HTR-8/SVneo (cell line): ENCODE results near the gene ST3GAL3.

Source experiments
- DNase-seq: peaks from one replicate; pipeline ENCODE4 v3.0.0; 2011; ENCODE audit warnings: low spot score, mixed read lengths; ENCODE audit not compliant: insufficient read length
- FAIRE-seq: peaks from 2 replicates; lab custom pipeline; 2011; peaks lifted over from hg19 to GRCh38; lab: Jason Lieb, UNC

The ST3GAL3 gene

DNA sequence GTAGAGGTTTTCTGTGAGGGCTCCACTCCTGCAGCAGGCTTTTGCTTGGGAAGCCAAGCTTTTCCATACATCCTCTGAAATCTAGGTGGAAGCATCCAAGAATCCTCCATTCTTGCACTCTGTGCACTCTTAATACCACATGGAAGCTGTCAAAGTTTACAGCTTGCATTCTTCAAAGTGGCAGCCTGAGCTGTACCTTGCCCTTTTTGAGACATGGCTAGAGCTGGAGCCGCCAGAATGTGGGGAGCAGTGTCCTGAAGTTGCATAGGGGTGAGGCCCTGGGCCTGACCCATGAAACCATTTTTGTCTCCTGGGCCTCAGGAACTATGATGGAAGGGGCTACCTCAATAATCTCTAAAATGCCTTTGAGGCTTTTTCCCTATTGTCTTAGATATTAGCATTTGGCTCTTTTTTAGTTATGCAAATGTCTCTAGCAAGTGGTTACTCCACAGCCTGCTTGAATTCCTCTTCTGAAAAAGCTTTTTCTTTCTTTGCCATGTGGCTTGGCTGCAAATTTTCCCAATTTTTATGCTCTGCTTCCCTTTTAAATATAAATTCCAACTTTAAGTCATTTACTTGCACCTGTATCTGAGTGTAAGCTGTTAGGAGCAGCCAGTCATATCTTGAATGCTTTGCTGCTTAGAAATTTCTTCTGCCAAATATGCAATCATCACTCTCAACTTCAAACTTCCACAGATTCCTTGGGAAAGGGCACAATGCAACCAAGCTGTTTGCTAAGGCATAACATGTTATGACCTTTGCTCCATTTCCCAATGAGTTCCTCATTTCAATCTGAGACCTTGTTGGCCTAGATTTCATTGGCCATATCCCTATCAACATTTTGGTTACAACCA, 134.2 kb downstream of the ST3GAL3 start:
- no peak for DNase-seq
- FAIRE-seq: no peak

DNA sequence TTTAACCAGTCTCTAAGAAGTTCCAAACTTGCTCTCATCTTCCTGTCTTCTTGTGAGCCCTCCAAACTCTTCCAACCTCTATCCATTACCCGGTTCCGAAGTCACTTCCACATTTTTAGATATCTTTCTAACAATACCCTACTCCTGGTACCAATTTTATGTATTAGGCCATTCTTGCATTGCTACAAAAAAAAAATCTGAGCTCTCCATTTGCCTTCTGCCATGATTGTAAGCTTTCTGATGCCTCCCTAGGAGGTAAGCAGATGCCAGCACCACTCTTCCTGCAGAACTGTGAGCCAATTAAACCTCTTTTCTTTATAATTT, 134.8 kb downstream of the ST3GAL3 start:
- FAIRE-seq (no peak), DNase-seq (no peak)

DNA sequence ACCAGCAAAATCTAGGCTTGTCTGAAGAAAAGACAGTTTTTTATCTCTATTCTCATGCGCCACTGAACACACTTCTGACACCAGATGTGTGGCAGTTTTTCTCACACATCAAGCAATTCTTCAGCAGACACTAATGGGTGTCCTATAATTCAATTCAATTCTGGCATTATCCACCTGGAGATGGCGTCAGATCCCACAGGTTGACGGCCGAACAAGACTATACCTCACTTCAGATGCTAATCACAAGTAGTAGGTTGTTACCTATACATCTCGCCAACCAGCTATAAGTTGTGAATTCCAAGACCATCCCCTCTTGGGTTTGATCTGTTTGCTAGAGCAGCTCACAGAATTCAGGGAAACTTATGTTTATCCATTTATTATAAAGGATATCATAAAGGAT, 136.3 kb downstream of the ST3GAL3 start:
- no peak for FAIRE-seq
- DNase-seq: no peak

DNA sequence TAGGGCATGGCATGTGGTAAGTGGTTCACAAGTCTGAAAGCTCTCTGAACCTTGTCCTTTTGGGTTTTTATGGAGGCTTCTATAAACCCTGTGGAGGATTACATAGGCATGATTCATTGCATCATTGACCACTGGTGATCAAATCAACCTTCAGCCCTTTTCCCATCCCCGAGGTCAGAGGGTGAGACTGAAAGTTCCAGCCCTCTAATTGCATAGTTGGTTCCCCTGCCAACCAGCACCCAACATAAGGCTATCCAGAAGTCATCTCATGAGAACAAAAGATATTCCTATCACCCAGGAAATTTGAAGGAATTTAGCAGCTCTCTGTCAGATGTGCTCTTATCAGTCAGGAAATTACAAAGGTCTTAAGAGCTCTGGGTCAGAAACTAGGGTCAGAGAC, 136.8 kb downstream of the ST3GAL3 start:
- FAIRE-seq (no peak), DNase-seq (no peak)

DNA sequence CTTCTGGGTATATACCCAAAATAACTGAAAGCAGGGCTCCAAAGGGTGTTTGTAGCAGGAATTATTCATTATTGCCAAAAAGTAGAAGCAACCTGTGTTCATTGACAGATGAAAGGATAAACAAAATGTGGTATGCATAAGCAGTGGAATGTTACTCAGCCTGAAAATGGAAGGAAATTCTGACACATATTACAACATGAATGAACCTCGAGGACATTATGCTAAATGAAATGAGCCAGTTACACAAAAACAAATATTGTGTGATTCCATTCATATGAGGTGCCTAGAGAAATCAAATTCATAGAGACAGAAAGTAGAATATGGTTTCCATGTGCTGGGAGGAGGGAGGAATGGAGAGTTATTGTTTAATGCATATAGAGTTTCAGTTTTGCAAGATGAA, 140.0 kb downstream of the ST3GAL3 start:
- FAIRE-seq (peak; percentile 69), DNase-seq (no peak)

DNA sequence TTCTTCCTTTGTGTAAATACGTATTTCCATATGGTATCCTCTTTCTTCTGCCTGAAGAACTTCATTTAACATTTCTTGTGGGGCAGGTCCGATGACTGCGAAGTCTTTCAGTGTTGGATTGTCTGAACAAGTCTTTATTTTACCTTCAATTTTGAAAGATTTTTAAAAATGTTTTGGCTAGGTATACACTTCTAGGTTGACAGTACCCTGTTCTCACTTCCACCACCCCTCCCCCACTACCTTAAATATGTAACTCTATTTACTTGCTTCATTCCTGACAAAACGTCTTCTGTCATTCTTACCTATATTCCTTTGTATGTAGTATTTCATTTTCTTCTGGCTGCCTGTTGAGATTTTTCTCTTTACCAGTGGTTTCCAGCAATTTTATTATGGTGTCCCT, 140.5 kb downstream of the ST3GAL3 start:
- FAIRE-seq (no peak), DNase-seq (no peak)

DNA sequence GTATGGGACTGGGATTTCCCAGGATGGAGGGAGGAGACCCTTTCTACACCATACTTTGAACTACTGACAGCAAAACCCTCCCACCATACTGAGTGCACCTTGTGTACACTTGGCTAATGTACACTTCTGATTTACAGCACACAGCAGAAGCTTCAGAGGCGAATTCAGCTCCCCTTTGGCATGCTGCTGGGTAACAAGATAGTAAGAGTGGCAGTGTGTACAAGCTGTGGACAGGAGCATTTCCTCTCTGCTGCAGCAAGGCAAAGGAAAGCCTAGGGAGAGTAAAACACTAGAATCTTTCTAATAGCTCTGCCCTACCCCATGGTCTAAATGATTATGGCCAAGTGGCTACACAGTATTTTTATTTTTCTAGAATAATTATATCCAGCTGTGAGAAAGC, 142.3 kb downstream of the ST3GAL3 start:
- no peak for FAIRE-seq

DNA sequence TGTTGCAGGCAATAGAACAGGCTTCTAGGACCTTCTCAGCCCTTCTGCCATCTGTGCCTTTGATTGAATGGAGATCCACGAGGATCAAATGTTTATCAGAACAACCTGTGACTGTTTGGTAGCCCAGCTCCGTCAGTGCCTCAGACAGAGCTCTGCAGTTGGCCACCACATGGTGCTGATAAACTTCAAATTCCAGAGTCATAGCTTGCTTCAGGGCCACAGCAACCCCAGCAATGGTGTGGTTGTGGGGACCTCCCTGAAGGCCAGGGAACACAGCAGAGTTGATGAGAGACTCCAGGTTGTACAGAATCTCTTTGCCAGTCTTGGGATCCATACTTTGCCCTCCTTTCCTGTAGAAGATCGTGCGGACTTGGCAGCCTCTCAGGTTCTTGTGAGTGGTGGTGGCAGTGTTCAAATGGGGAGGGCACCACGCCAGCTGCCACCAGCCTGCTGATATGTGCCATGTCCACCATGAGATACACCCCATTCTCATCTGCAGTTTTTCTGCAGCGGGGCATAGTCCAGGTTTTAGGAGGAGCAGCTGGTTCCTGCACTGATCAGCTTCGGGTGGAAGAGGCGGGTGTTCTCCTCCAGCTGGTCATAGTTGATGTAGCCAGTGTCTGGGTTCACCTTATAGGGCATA, 143.4 kb downstream of the ST3GAL3 start:
- DNase-seq (no peak), FAIRE-seq (no peak)

More for the DNA sequence above, 142.3 kb downstream of the ST3GAL3 start:
- DNase-seq: no peak

DNA sequence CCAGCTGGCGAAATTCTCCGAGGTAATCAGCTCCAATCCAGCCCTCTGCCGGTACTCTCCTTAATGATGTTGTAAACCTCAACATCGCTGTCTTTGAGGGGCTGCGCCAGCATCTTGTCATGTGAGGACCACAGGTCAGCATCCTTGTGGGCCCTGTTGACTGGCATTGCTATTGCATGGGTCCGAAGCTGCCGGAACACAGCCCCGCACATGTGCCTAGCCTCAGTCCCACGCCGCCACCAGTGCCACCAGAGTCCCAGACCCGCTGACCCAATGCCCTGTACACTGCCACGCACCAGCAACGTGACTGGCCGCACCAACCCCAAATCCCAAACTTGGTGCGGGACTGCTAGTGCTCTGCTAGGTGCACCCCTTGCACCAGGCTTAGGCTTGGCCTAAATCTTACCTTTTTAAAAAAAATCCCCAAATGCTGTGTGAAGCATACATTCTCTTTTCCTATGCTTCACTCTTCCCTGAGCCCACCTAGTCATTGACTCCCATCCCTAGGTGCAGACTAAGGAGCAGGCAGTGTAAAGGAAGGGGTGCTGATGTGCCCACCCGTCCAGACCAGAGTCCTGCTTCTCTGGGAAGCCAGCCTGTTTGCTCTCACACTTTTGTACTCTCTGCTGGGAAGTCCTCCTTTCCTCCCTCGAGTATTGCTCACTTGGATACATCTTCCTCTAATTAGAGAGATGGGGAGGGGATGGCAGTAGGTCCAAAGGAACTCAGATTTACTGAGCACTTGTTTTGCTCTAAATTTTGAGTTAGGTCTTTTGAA, 144.4 kb downstream of the ST3GAL3 start:
- no peak for DNase-seq
- no peak for FAIRE-seq

- DNase-seq (no peak), FAIRE-seq (no peak)
Measured at GRCh38 chr1:43853161-43853921, 146.0 kb downstream of the ST3GAL3 start.

- DNase-seq (no peak), FAIRE-seq (no peak)
Measured at GRCh38 chr1:43854473-43854872, 147.1 kb downstream of the ST3GAL3 start.

DNA sequence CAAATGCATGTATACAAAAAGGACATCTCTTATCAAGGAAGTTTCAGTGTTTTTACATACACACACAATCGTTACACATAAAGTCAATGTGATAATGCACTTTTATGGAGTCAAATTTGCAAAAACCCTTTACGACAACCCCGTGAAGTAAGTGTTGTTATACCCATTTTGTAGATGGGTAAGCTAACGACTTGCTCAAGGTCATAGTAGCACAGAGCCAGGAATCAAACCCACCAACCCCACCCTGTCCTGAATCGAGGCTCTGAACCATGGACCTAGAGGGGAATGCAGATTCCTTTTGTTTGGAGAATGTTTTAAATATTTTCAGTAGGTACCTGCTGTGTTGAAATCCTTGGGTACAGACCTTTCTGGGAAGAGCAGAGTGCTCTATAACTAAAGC, 148.9 kb downstream of the ST3GAL3 start:
- DNase-seq (no peak), FAIRE-seq (no peak)

DNA sequence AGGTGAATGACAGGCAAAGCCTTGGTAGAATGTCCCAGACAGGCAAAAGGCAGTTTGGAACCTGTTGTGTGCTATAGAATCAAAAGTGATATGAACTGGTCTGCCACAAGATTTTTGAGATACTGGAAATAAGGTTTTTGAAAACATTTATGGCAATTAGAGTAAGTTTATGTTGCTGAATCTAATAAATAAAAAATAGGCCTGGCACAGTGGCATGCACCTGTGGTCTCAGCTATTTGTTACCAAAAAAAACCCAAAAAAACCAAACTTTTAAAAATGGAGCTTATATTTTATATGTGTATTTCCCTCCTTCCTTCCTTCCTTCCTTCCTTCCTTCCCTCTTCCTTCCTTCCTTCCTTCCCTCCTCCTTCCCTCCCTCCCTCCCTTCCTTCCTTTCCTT, 149.8 kb downstream of the ST3GAL3 start:
- FAIRE-seq: no peak
- no peak for DNase-seq

GRCh38 chr1:43858324-43858723, 151.0 kb downstream of the ST3GAL3 start:
- FAIRE-seq: no peak
- DNase-seq: peak; percentile 72

- no peak for DNase-seq
- no peak for FAIRE-seq
Measured at GRCh38 chr1:43861337-43861736, 154.0 kb downstream of the ST3GAL3 start.

- DNase-seq (no peak), FAIRE-seq (no peak)
Measured at GRCh38 chr1:43861988-43862735, 154.8 kb downstream of the ST3GAL3 start.

DNA sequence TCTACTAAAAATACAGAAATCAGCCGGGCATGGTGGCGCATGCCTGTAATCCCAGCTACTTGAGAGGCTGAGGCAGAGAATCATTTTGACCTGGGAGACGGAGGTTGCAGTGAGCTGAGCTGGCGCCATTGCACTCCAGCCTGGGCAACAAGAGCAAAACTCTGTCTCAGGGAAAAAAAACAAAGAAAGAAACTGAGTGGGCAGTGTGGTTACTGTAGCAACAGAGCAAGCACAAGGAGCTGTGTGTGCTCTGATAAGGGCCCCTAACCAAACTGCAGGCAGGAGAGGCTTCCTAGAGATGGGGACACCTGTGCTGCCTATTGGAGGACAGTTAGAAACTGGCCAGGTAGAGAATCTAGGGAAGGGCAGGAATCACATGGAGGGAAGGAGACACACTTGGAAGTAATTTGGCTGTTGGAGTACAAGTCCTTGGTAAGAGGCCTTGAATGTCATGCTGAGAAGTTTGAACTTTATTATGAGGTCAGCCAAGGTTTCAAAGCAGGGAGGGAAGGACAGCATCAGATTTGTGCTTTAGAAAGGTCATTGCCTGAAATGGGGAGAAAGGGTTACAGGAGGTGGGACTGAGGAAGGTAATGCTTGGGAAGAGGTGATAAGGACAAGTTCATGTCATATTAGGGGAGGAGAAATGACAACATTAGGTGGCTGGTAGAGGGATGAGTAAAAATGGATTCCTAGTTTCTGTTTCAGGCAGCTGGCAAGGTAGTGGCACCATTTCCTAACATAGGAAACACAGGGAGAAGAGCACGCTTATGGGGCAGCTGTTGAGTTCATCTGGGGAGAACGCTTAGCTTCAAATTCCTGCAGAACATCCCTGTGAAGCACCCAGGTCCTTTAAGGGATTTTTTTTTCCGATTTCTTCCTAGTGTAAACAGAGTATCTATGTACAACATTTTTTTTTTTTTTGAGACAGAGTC, 157.0 kb downstream of the ST3GAL3 start:
- DNase-seq (no peak), FAIRE-seq (no peak)

DNA sequence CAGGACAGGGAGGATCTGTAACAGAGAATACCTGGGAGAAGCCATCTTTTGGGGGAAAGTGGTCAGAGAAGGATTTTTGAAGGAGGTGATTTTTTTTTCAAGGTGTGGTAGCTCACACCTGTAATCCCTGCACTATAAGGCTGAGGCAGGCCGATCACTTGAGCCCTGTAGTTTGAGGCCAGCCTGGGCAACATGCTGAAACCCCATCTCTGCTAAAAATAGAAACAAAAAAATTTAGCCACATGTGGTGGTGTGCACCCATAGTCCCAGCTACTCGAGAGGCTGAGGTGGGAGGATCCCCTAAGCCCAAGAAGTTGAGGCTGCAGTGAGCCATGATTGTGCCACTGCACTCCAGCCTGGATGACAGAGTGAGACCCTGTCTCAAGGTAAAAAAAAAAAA, 158.9 kb downstream of the ST3GAL3 start:
- no peak for FAIRE-seq
- no peak for DNase-seq
